Neural cell (in vitro differentiated cells): ENCODE data around the gene STX18. TPM values are rescaled to one million over a fixed set of nuclear protein-coding genes. Genes with fewer than 3 reads are reported as not detected.
A peak's percentile ranks its signal among the peaks of the same experiment; 100 is the strongest.
"Not testable (repeated sequence)": the region's sequence is repeated elsewhere in the genome, so short reads cannot be mapped to it uniquely, and the experiment has no call there.

ENCODE experiments used
- H2AFZ ChIP-seq: fragments of 200-600, 300-800 bp; sonication (generic), shearing (Covaris generic); 2 replicates; pipeline ENCODE4 v1.6.0; 2014; ENCODE audit warnings: low read depth, mild to moderate bottlenecking, antibody characterized with exemption, low read length, moderate library complexity
- H3F3A ChIP-seq: fragments of 200-600 bp; shearing (Covaris generic); 2 replicates; pipeline ENCODE4 v1.6.1; 2016; ENCODE audit warnings: mild to moderate bottlenecking, moderate library complexity, mixed read lengths, antibody characterized with exemption, low read length; ENCODE audit not compliant: insufficient read depth, poor library complexity, severe bottlenecking
- H3K27ac ChIP-seq: fragments of 200-600, 300-800 bp; sonication (generic), shearing (Covaris generic); 2 replicates; pipeline ENCODE4 v1.5.1; 2014; ENCODE audit warnings: mild to moderate bottlenecking, low read length, moderate library complexity
- H3K27me3 ChIP-seq: fragments of 300-800, 200-600 bp; sonication (generic), shearing (Covaris generic); 2 replicates; pipeline ENCODE4 v1.6.0; 2014; ENCODE audit warnings: mild to moderate bottlenecking, low read depth, low read length, moderate library complexity; ENCODE audit not compliant: insufficient read depth
- H3K36me3 ChIP-seq: fragments of 300-800, 200-600 bp; sonication (generic), shearing (Covaris generic); 2 replicates; pipeline ENCODE4 v1.5.1; 2014; ENCODE audit warnings: mild to moderate bottlenecking, antibody characterized with exemption, low read length, moderate library complexity; ENCODE audit not compliant: insufficient read depth
- H3K4me2 ChIP-seq: fragments of 300-800, 200-600 bp; sonication (generic), shearing (Covaris generic); 2 replicates; pipeline ENCODE4 v1.6.0; 2014; ENCODE audit warnings: mild to moderate bottlenecking, low read length
- H3K4me3 ChIP-seq: fragments of 300-800, 200-600 bp; sonication (generic), shearing (Covaris generic); 2 replicates; pipeline ENCODE4 v1.5.1; 2014; ENCODE audit warnings: mild to moderate bottlenecking, low read length, moderate library complexity
- H3K79me2 ChIP-seq: fragments of 200-600 bp; shearing (Covaris generic); replicated peaks from 2 replicates; pipeline ENCODE4 v1.6.0; 2014; ENCODE audit warnings: mild to moderate bottlenecking, low read length, moderate library complexity; ENCODE audit not compliant: insufficient read depth
- H3K9ac ChIP-seq: fragments of 300-800, 200-600 bp; sonication (generic), shearing (Covaris generic); 2 replicates; pipeline ENCODE4 v1.6.1; 2016; ENCODE audit warnings: mild to moderate bottlenecking, low read length, mixed read lengths
- H3K9me2 ChIP-seq: fragments of 200-600 bp; shearing (Covaris generic); 2 replicates; pipeline ENCODE4 v1.6.1; 2016; ENCODE audit warnings: mild to moderate bottlenecking, low read length, mixed read lengths; ENCODE audit not compliant: insufficient read depth
- H3K9me3 ChIP-seq: fragments of 200-600, 300-800 bp; sonication (generic), shearing (Covaris generic); 2 replicates; pipeline ENCODE4 v1.6.1; 2016; ENCODE audit warnings: mild to moderate bottlenecking, mixed run types, low read length, moderate library complexity, mixed read lengths
- H4K20me1 ChIP-seq: fragments of 200-600 bp; shearing (Covaris generic); 2 replicates; pipeline ENCODE4 v1.6.1; 2016; ENCODE audit warnings: mild to moderate bottlenecking, mixed run types; ENCODE audit not compliant: insufficient read depth
- EP300 ChIP-seq: fragments of 450-650 bp; conservative IDR thresholded peaks from 2 replicates; pipeline ENCODE4 v1.6.1; 2014; ENCODE audit warnings: antibody characterized with exemption, mild to moderate bottlenecking, moderate library complexity; ENCODE audit not compliant: poor library complexity, severe bottlenecking
- EZH2 ChIP-seq: fragments of 200-600, 300-800 bp; shearing (Covaris generic), sonication (generic); IDR thresholded peaks from 2 replicates; pipeline ENCODE4 v1.6.1; 2014; ENCODE audit warnings: antibody characterized with exemption, low read length, borderline replicate concordance, mild to moderate bottlenecking; ENCODE audit not compliant: insufficient read depth, poor library complexity, severe bottlenecking
- MXI1 ChIP-seq: fragments of 450-650 bp; conservative IDR thresholded peaks from 2 replicates; pipeline ENCODE4 v1.6.1; 2014; ENCODE audit warnings: antibody characterized with exemption, mild to moderate bottlenecking; ENCODE audit not compliant: poor library complexity, severe bottlenecking
- POLR2AphosphoS5 ChIP-seq: IDR thresholded peaks from 2 replicates; pipeline ENCODE4 v1.6.1; 2012
- RAD21 ChIP-seq: fragments of 450-650 bp; conservative IDR thresholded peaks from 2 replicates; pipeline ENCODE4 v1.6.1; 2014; ENCODE audit warnings: antibody characterized with exemption, mild to moderate bottlenecking, moderate library complexity
- TAF1 ChIP-seq: IDR thresholded peaks from 2 replicates; pipeline ENCODE4 v1.6.1; 2012; ENCODE audit warnings: low read depth
- polyA plus RNA-seq: library from polyadenylated mRNA; depleted of rRNA; stranded (reverse); fragments of >200 nt; gene quantifications from 2 replicates; pipeline ENCODE4 v1.2.3, GENCODE V29; 2014
- TF ChIP-seq, protein P1 (sequence below): IDR thresholded peaks from 2 replicates; pipeline ENCODE4 v1.6.1; 2012; ENCODE audit warnings: borderline replicate concordance

STX18 gene
- polyA plus RNA-seq, 1 donor from 2014 or later = 64.5 TPM

DNA sequence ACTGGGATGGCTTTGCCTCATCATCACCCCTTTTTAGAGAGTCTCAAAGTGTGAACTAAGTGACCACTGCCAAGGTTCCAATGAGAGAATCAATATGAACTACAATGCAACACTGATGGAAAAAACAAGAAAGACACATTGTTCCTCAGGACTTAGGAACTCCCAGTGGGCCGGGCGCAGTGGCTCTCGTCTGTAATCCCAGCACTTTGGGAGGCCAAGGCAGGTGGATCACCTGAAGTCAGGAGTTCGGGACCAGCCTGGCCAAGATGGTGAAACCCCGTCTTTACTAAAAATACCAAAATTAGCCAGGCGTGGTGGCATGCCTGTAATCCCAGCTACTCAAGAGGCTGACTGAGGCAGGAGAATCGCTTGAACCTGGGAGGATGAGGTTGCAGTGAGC lies 119.7 kb downstream of the STX18 start:
- not testable (repeated sequence) for H3K4me3 ChIP-seq, H3K9me3 ChIP-seq, H3K27me3 ChIP-seq, H3K9ac ChIP-seq, H3K27ac ChIP-seq, H3K4me2 ChIP-seq, H4K20me1 ChIP-seq, H3F3A ChIP-seq, H3K79me2 ChIP-seq, H3K9me2 ChIP-seq, H2AFZ ChIP-seq
- peak; percentile 9 for TF ChIP-seq POLR2AphosphoS5
- peaks cover 15% of the 10 kb centered on the region for H3K36me3 ChIP-seq

DNA sequence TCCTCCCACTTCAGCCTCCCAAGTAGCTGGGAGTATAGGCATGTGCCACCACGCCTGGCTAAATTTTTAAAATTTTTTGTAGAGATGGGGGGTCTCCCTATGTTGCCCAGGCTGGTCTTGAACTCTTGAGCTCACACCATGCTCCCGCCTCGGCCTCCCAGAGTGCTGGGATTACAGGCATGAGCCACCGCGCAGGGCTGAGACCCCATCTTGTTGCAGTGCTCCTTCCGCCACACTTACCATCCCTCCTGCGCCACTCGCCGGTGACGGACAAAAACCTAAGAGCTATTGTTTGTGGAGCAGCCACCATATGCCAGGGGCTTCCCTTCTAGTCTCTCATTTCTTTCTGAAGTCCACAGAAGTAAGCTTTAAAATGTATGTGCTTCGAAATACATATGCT lies 120.5 kb downstream of the STX18 start:
- Histone ChIP-seq H3K4me3 (no peak overlapping the region), H4K20me1 (no peaks in the 10 kb centered on the region), H3K79me2 (no peaks in the 10 kb centered on the region), H3K27ac (no peak overlapping the region), H3K9ac (no peak overlapping the region), H2AFZ (no peak overlapping the region), H3K9me3 (no peaks in the 10 kb centered on the region), H3F3A (no peaks in the 10 kb centered on the region), H3K27me3 (no peaks in the 10 kb centered on the region), H3K36me3 (peaks cover 15% of the 10 kb centered on the region), H3K9me2 (no peaks in the 10 kb centered on the region), H3K4me2 (no peak overlapping the region)
- no peak for TF ChIP-seq EZH2
- TF ChIP-seq MXI1 = no peak
- TF ChIP-seq EP300 = no peak

DNA sequence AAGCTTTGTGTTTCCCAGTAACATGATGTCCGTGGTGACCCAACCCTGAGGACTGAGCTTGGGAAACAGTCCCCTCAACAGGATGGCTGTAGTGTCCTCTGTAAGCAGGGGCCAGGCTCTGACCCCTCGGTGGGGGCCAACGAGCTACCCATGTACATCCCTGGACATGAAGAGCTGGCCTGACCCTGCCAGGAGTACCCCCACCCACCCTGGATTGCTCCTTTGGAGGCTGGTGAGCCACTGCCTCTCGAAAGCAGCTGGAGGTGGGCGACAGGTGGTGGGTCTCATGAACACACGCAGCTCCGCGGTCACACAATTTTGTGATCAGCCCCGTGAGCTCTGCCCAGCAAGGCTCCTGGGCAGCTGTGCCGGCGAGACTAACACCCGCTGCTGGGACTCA lies 121.4 kb downstream of the STX18 start:
- no peaks in the 10 kb centered on the region for H3K27me3 ChIP-seq
- H3K36me3 ChIP-seq = peaks cover 15% of the 10 kb centered on the region
- H2AFZ ChIP-seq = no peak overlapping the region
- no peak overlapping the region for H3K4me3 ChIP-seq
- H3K79me2 ChIP-seq = no peaks in the 10 kb centered on the region
- H3F3A ChIP-seq = no peaks in the 10 kb centered on the region
- no peak overlapping the region for H3K4me2 ChIP-seq
- peaks cover 3% of the 10 kb centered on the region for H4K20me1 ChIP-seq
- no peak overlapping the region for H3K9ac ChIP-seq
- no peak overlapping the region for H3K27ac ChIP-seq
- H3K9me3 ChIP-seq = no peaks in the 10 kb centered on the region
- no peaks in the 10 kb centered on the region for H3K9me2 ChIP-seq
- no peak for TF ChIP-seq TAF1
- peak; percentile 17 for TF ChIP-seq POLR2AphosphoS5
- TF ChIP-seq, protein P1, sequence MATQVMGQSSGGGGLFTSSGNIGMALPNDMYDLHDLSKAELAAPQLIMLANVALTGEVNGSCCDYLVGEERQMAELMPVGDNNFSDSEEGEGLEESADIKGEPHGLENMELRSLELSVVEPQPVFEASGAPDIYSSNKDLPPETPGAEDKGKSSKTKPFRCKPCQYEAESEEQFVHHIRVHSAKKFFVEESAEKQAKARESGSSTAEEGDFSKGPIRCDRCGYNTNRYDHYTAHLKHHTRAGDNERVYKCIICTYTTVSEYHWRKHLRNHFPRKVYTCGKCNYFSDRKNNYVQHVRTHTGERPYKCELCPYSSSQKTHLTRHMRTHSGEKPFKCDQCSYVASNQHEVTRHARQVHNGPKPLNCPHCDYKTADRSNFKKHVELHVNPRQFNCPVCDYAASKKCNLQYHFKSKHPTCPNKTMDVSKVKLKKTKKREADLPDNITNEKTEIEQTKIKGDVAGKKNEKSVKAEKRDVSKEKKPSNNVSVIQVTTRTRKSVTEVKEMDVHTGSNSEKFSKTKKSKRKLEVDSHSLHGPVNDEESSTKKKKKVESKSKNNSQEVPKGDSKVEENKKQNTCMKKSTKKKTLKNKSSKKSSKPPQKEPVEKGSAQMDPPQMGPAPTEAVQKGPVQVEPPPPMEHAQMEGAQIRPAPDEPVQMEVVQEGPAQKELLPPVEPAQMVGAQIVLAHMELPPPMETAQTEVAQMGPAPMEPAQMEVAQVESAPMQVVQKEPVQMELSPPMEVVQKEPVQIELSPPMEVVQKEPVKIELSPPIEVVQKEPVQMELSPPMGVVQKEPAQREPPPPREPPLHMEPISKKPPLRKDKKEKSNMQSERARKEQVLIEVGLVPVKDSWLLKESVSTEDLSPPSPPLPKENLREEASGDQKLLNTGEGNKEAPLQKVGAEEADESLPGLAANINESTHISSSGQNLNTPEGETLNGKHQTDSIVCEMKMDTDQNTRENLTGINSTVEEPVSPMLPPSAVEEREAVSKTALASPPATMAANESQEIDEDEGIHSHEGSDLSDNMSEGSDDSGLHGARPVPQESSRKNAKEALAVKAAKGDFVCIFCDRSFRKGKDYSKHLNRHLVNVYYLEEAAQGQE = no peak
- TF ChIP-seq EP300 = no peak

DNA sequence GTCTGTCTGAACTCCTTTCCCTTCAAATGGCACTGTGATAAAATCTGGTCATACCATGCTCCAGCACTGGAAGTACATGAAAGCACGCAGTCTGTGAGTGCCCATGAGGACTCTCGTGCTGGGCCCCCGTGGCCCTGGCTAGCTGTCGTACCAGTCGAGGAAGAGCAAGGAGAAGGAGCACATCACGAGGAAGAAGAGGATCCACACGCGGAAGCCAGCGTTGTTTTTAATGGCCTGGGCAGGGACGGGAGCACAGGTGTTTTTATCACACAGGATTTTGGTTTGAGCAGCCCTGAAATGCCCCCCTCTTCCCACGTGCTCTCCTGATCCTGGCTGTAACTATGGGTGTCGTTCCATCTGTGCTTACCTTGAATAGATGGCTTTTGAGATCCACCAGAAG lies 122.0 kb downstream of the STX18 start:
- Histone ChIP-seq H3K27ac (no peak overlapping the region), H3K4me2 (no peak overlapping the region), H3K9me2 (no peaks in the 10 kb centered on the region), H2AFZ (no peak overlapping the region), H3K79me2 (no peaks in the 10 kb centered on the region), H4K20me1 (peaks cover 3% of the 10 kb centered on the region), H3K4me3 (no peak overlapping the region), H3K27me3 (no peaks in the 10 kb centered on the region), H3F3A (no peaks in the 10 kb centered on the region), H3K9me3 (no peaks in the 10 kb centered on the region), H3K36me3 (peaks cover 15% of the 10 kb centered on the region), H3K9ac (no peak overlapping the region)
- no peak for TF ChIP-seq RAD21
- TF ChIP-seq, protein P1 = no peak
- no peak for TF ChIP-seq TAF1
